ENCODE results near the gene INSIG2. TPM values are rescaled to one million over a fixed set of nuclear protein-coding genes. Genes with fewer than 3 reads are reported as not detected.

INSIG2 gene
- total and polyA plus RNA-seq, 2 of the 8 experiments (the other 6 are each of a cell fraction or from before 2014, with no cell fraction given), result 7.0 to 11.2 TPM

GRCh38 chr2:118077636-118078247, 10.5 kb upstream of the INSIG2 start:
- TF ChIP-seq CREB1 (IDR thresholded peaks at IDR 0.05), result no peak
- no peak for TF ChIP-seq GABPA (IDR thresholded peaks at IDR 0.05; ENCODE audit: borderline replicate concordance, insufficient read depth, low read length)
- no peak for TF ChIP-seq CBX8 (IDR thresholded peaks at IDR 0.05; ENCODE audit: borderline replicate concordance, low read depth, low read length)
- TF ChIP-seq SIX5 (IDR thresholded peaks at IDR 0.05; ENCODE audit: low read depth, low read length), result no peak
- no peak for TF ChIP-seq TBP (IDR thresholded peaks at IDR 0.05; ENCODE audit: low read depth, low read length)
- TF ChIP-seq YY1 (IDR thresholded peaks at IDR 0.05; ENCODE audit: low read depth, low read length), result no peak
- no peak overlapping the region for H3K27ac ChIP-seq (ENCODE audit: low read depth, low read length)
- no peaks in the 10 kb centered on the region for H3K23me2 ChIP-seq (ENCODE audit: low read depth, low read length)
- H3K14ac ChIP-seq (ENCODE audit: insufficient read length), result no peak overlapping the region
- no peaks in the 10 kb centered on the region for H3K4me1 ChIP-seq (replicated peaks in 1 of 4; ENCODE audit: control insufficient read depth in 3 of 4, insufficient read depth in 4 of 4, low read length in 3 of 4)
- no peaks in the 10 kb centered on the region for H3K27me3 ChIP-seq (replicated peaks in 1 of 4; ENCODE audit: control insufficient read depth in 3 of 4, extremely low read depth in 1 of 4, insufficient read depth in 3 of 4, low read length in 3 of 4)
- H3K4ac ChIP-seq (replicated peaks; ENCODE audit: insufficient read length, low read depth, low read length), result no peak overlapping the region
- no peak overlapping the region for H4K91ac ChIP-seq (replicated peaks; ENCODE audit: insufficient read length, low read length)
- no peaks in the 10 kb centered on the region for H3K9me3 ChIP-seq (ENCODE audit: insufficient read depth in 2 of 2, low read depth in 1 of 2, low read length in 1 of 2)
- no peaks in the 10 kb centered on the region for H3K79me2 ChIP-seq (ENCODE audit: control insufficient read depth in 1 of 2, insufficient read depth in 2 of 2, low read length in 2 of 2)
- H4K5ac ChIP-seq (ENCODE audit: insufficient read length, low read depth, low read length), result no peak overlapping the region
- H3K4me2 ChIP-seq (ENCODE audit: insufficient read depth in 1 of 2, low read depth in 2 of 2, low read length in 2 of 2), result no peak overlapping the region
- H3K56ac ChIP-seq (replicated peaks; ENCODE audit: insufficient read length, low read depth, low read length), result no peak overlapping the region
- H2AFZ ChIP-seq (ENCODE audit: low read length), result no peak overlapping the region
- H3K9ac ChIP-seq (replicated peaks in 1 of 4; ENCODE audit: extremely low read depth in 1 of 4, low read depth in 3 of 4, low read length in 3 of 4), result no peak overlapping the region
- ChIA-PET CTCF (ENCODE audit: partially characterized antibody) (interaction anchor here (0.6 to 3.1 kb wide), 5 partner anchors 9 to 31 kb away, joined by 3 to 12 read pairs (median 4); partner anchors contain the start of gene INSIG2), POLR2A (ENCODE audit: partially characterized antibody) (interaction anchor here (1.3 to 1.6 kb wide), 2 partner anchors 7 to 11 kb away, joined by 4 to 7 read pairs; partner anchors contain the start of gene INSIG2)
- no peak overlapping the region for H2BK5ac ChIP-seq (ENCODE audit: low read depth, low read length)
- no peaks in the 10 kb centered on the region for H4K20me1 ChIP-seq (replicated peaks in 1 of 2; ENCODE audit: control insufficient read depth in 1 of 2, insufficient read depth in 2 of 2, low read length in 2 of 2)
- no peak overlapping the region for H3K18ac ChIP-seq (ENCODE audit: extremely low read depth, low read length)
- H2BK20ac ChIP-seq (ENCODE audit: low read length), result no peak overlapping the region
- H2BK120ac ChIP-seq (replicated peaks; ENCODE audit: low read depth, low read length), result no peak overlapping the region
- FAIRE-seq (no peak), DNase-seq (ENCODE audit: low read depth in 1 of 2, low spot score in 2 of 2) (no peak)
- H3K23ac ChIP-seq (ENCODE audit: insufficient read length), result no peak overlapping the region
- 85% methylated on average over 9 of the region's 9 CpGs; no CpG with 5 or more reads in 1 of the 2 experiments for WGBS, 2 experiments (ENCODE audit: extremely low coverage in 1 of 2, insufficient coverage in 1 of 2, insufficient read length in 1 of 2, insufficient replicate concordance in 2 of 2, low coverage in 1 of 2, low lambda C conversion rate in 2 of 2, missing lambda C conversion rate in 1 of 2)
- H2BK12ac ChIP-seq (ENCODE audit: low read depth, low read length), result no peak overlapping the region
- H3K79me1 ChIP-seq (ENCODE audit: low read depth, low read length), result no peaks in the 10 kb centered on the region
- H2AK5ac ChIP-seq (ENCODE audit: low read depth, low read length), result no peak overlapping the region
- no peak overlapping the region for H3K4me3 ChIP-seq (ENCODE audit: extremely low read depth in 1 of 4, insufficient read depth in 2 of 4, low read depth in 3 of 4, low read length in 4 of 4)
- no peak overlapping the region for H2BK15ac ChIP-seq (ENCODE audit: low read length)
- no peak overlapping the region for H4K8ac ChIP-seq (ENCODE audit: extremely low read depth, insufficient read depth, low read length)
- H3K36me3 ChIP-seq (ENCODE audit: control insufficient read depth in 2 of 4, insufficient read depth in 4 of 4, low read length in 3 of 4), result no peaks in the 10 kb centered on the region
